H1 (cell line): ENCODE measurements around the gene AHDC1. TPM values are rescaled to one million over a fixed set of nuclear protein-coding genes. Genes with fewer than 3 reads are reported as not detected.

Experiments
- CTCF ChIA-PET: fragments of 300-600 bp; sonication (Branson Sonifier 250); formaldehyde crosslinking; loops from one replicate; lab custom pipeline; 2021; ENCODE audit not compliant: partially characterized antibody; lab: Charles Lee
- POLR2A ChIA-PET: fragments of 300-600 bp; sonication (Branson Sonifier 250); formaldehyde crosslinking; loops from one replicate; lab custom pipeline; 2021; ENCODE audit warnings: inconsistent platforms; ENCODE audit not compliant: partially characterized antibody; lab: Charles Lee
- DNase-seq, 2 experiments: peaks; one replicate each; pipeline versions ENCODE4 v3.0.0 to v3.0.0-alpha.2; 2010 to 2022; ENCODE audit warnings: low spot score in 2 of 2, low read depth in 1 of 2, mixed read lengths in 1 of 2
- FAIRE-seq: peaks from 2 replicates; lab custom pipeline; 2011; peaks lifted over from hg19 to GRCh38; lab: Jason Lieb, UNC
- H2AFZ ChIP-seq: 2 replicates; pipeline ENCODE4 v1.8.1; 2012; ENCODE audit warnings: low read length, inconsistent platforms
- H2AK5ac ChIP-seq: 2 replicates; pipeline ENCODE4 v1.6.1; 2013; ENCODE audit warnings: low read depth, low read length
- H2BK120ac ChIP-seq: replicated peaks from 2 replicates; pipeline ENCODE3; 2013; ENCODE audit warnings: low read depth, low read length, inconsistent platforms
- H2BK12ac ChIP-seq: 2 replicates; pipeline ENCODE4 v1.6.1; 2013; ENCODE audit warnings: low read depth, low read length
- H2BK15ac ChIP-seq: 2 replicates; pipeline ENCODE4 v1.6.1; 2013; ENCODE audit warnings: low read length
- H2BK20ac ChIP-seq: 2 replicates; pipeline ENCODE4 v1.6.1; 2013; ENCODE audit warnings: low read length
- H2BK5ac ChIP-seq: 2 replicates; pipeline ENCODE4 v1.6.1; 2013; ENCODE audit warnings: low read depth, low read length
- H3K14ac ChIP-seq: 2 replicates; pipeline ENCODE4 v1.6.1; 2013; ENCODE audit warnings: inconsistent platforms; ENCODE audit not compliant: insufficient read length
- H3K18ac ChIP-seq: 2 replicates; pipeline ENCODE4 v1.6.1; 2013; ENCODE audit warnings: low read length; ENCODE audit errors: extremely low read depth
- H3K23ac ChIP-seq: 2 replicates; pipeline ENCODE4 v1.6.1; 2013; ENCODE audit warnings: inconsistent platforms; ENCODE audit not compliant: insufficient read length
- H3K23me2 ChIP-seq: 2 replicates; pipeline ENCODE4 v1.6.1; 2013; ENCODE audit warnings: low read depth, low read length
- H3K27ac ChIP-seq: 2 replicates; pipeline ENCODE4 v1.6.1; 2011; ENCODE audit warnings: low read depth, low read length, inconsistent platforms
- H3K27me3 ChIP-seq, 4 experiments: replicated peaks in 1 of 4; 1 replicate in 1 of 4; 2 replicates in 3 of 4; pipeline versions ENCODE4 v1.6.1 to v1.8.1; 2011 to 2013; ENCODE audit warnings: low read length in 3 of 4, mild to moderate bottlenecking in 3 of 4, inconsistent platforms in 2 of 4, mixed read lengths in 2 of 4, moderate library complexity in 1 of 4; ENCODE audit not compliant: control insufficient read depth in 3 of 4, insufficient read depth in 3 of 4; ENCODE audit errors: extremely low read depth in 1 of 4
- H3K36me3 ChIP-seq, 4 experiments: 2 replicates each; pipeline versions ENCODE4 v1.6.1 to v1.8.1; 2011 to 2013; ENCODE audit warnings: mild to moderate bottlenecking in 4 of 4, low read length in 3 of 4, moderate library complexity in 2 of 4, control low read depth in 1 of 4, inconsistent platforms in 1 of 4; ENCODE audit not compliant: insufficient read depth in 4 of 4, control insufficient read depth in 2 of 4
- H3K4ac ChIP-seq: replicated peaks from 2 replicates; pipeline ENCODE3; 2013; ENCODE audit warnings: low read length, low read depth, mixed read lengths, inconsistent platforms; ENCODE audit not compliant: insufficient read length
- H3K4me1 ChIP-seq, 4 experiments: replicated peaks in 1 of 4; 1 replicate in 1 of 4; 2 replicates in 3 of 4; pipeline versions ENCODE4 v1.6.1 to v1.8.1; 2011 to 2013; ENCODE audit warnings: low read length in 3 of 4, inconsistent platforms in 2 of 4, mixed read lengths in 1 of 4; ENCODE audit not compliant: insufficient read depth in 4 of 4, control insufficient read depth in 3 of 4
- H3K4me2 ChIP-seq, 2 experiments: 2 replicates each; pipeline versions ENCODE4 v1.6.1 to v1.8.1; 2011 to 2013; ENCODE audit warnings: low read depth in 2 of 2, low read length in 2 of 2, control low read depth in 1 of 2, inconsistent platforms in 1 of 2, mild to moderate bottlenecking in 1 of 2; ENCODE audit not compliant: insufficient read depth in 1 of 2
- H3K4me3 ChIP-seq, 4 experiments: fragments of 200-600, 300-600 bp in 1 of 4; sonication (generic), shearing (Covaris generic), sonication (Bioruptor Twin) in 1 of 4; 2 replicates each; pipeline versions ENCODE4 v1.5.1 to v1.8.1; 2011 to 2016; ENCODE audit warnings: low read length in 4 of 4, low read depth in 3 of 4, control low read depth in 2 of 4, inconsistent platforms in 2 of 4, mild to moderate bottlenecking in 2 of 4, mixed read lengths in 1 of 4, moderate library complexity in 1 of 4; ENCODE audit not compliant: insufficient read depth in 2 of 4; ENCODE audit errors: extremely low read depth in 1 of 4
- H3K56ac ChIP-seq: replicated peaks from 2 replicates; pipeline ENCODE3; 2013; ENCODE audit warnings: low read depth, mild to moderate bottlenecking, mixed read lengths, low read length, inconsistent platforms; ENCODE audit not compliant: insufficient read length
- H3K79me1 ChIP-seq: 2 replicates; pipeline ENCODE4 v1.6.1; 2013; ENCODE audit warnings: low read depth, low read length, control low read depth
- H3K79me2 ChIP-seq, 2 experiments: 2 replicates each; pipeline versions ENCODE4 v1.6.1 to v1.8.1; 2012 to 2013; ENCODE audit warnings: low read length in 2 of 2, mild to moderate bottlenecking in 2 of 2, inconsistent platforms in 1 of 2; ENCODE audit not compliant: insufficient read depth in 2 of 2, control insufficient read depth in 1 of 2
- H3K9ac ChIP-seq, 4 experiments: replicated peaks in 1 of 4; 1 replicate in 1 of 4; 2 replicates in 3 of 4; pipeline versions ENCODE4 v1.6.1 to v1.8.1; 2011 to 2013; ENCODE audit warnings: low read depth in 3 of 4, low read length in 3 of 4, control low read depth in 2 of 4, mild to moderate bottlenecking in 2 of 4, moderate library complexity in 2 of 4, inconsistent platforms in 1 of 4; ENCODE audit errors: extremely low read depth in 1 of 4
- H3K9me3 ChIP-seq, 2 experiments: 2 replicates each; pipeline versions ENCODE4 v1.6.1 to v1.8.1; 2012 to 2013; ENCODE audit warnings: mild to moderate bottlenecking in 2 of 2, moderate library complexity in 2 of 2, control low read depth in 1 of 2, inconsistent platforms in 1 of 2, low read depth in 1 of 2, low read length in 1 of 2, mixed read lengths in 1 of 2; ENCODE audit not compliant: insufficient read depth in 2 of 2
- H4K20me1 ChIP-seq, 2 experiments: replicated peaks in 1 of 2; 2 replicates each; pipeline versions ENCODE3 to v1.8.1; 2011 to 2013; ENCODE audit warnings: inconsistent platforms in 2 of 2, low read length in 2 of 2, mild to moderate bottlenecking in 1 of 2; ENCODE audit not compliant: insufficient read depth in 2 of 2, control insufficient read depth in 1 of 2
- H4K5ac ChIP-seq: 2 replicates; pipeline ENCODE4 v1.6.1; 2013; ENCODE audit warnings: low read length, low read depth, mixed read lengths, inconsistent platforms; ENCODE audit not compliant: insufficient read length
- H4K8ac ChIP-seq: 2 replicates; pipeline ENCODE4 v1.8.0; 2013; ENCODE audit warnings: mild to moderate bottlenecking, moderate library complexity, low read length, inconsistent platforms; ENCODE audit not compliant: insufficient read depth; ENCODE audit errors: extremely low read depth
- H4K91ac ChIP-seq: replicated peaks from 2 replicates; pipeline ENCODE3; 2013; ENCODE audit warnings: low read length, mixed read lengths, inconsistent platforms; ENCODE audit not compliant: insufficient read length
- ASH2L ChIP-seq: fragments of 200-600, 300-600 bp; sonication (generic); IDR thresholded peaks from one replicate; pipeline ENCODE4 v1.7.1; 2017; ENCODE audit warnings: low read length
- CEBPB ChIP-seq: IDR thresholded peaks from 2 replicates; pipeline ENCODE4 v1.6.1; 2012; ENCODE audit warnings: low read depth, low read length
- EP300 ChIP-seq, 2 experiments: IDR thresholded peaks; 1 replicate in 1 of 2; 2 replicates in 1 of 2; pipeline ENCODE4 v1.6.1; 2011 to 2012; ENCODE audit warnings: low read depth in 2 of 2, low read length in 2 of 2, mild to moderate bottlenecking in 2 of 2, borderline replicate concordance in 1 of 2, inconsistent platforms in 1 of 2, moderate library complexity in 1 of 2
- EZH2 ChIP-seq: fragments of 200-600 bp; sonication (generic); IDR thresholded peaks from 2 replicates; pipeline ENCODE4 v1.7.1; 2012; ENCODE audit warnings: low read depth, mild to moderate bottlenecking, moderate library complexity, low read length, inconsistent platforms; ENCODE audit not compliant: severe bottlenecking
- POLR2AphosphoS5 ChIP-seq: IDR thresholded peaks from 2 replicates; pipeline ENCODE4 v1.6.1; 2011; ENCODE audit warnings: low read depth, low read length
- POU5F1 ChIP-seq: IDR thresholded peaks from 2 replicates; pipeline ENCODE4 v1.6.1; 2011; ENCODE audit warnings: low read depth, mild to moderate bottlenecking, low read length, moderate library complexity
- RBBP5 ChIP-seq: IDR thresholded peaks from 2 replicates; pipeline ENCODE4 v1.7.1; 2012; ENCODE audit warnings: low read depth, mild to moderate bottlenecking, inconsistent platforms, low read length, moderate library complexity, borderline replicate concordance
- RFX5 ChIP-seq: IDR thresholded peaks from 2 replicates; pipeline ENCODE4 v1.6.1; 2011; ENCODE audit warnings: low read depth, low read length, improper control_type of control experiment, borderline replicate concordance
- RNF2 ChIP-seq: fragments of 200-900, 300-1000 bp; sonication (generic); IDR thresholded peaks from 2 replicates; pipeline ENCODE4 v1.7.1; 2016; ENCODE audit warnings: borderline replicate concordance, low read depth, mild to moderate bottlenecking, antibody characterized with exemption, low read length; ENCODE audit not compliant: poor library complexity, severe bottlenecking; ENCODE audit errors: missing control alignments
- TAF1 ChIP-seq: IDR thresholded peaks from 2 replicates; pipeline ENCODE4 v1.6.1; 2011; ENCODE audit warnings: mild to moderate bottlenecking, low read depth, low read length
- WGBS, 2 experiments: shearing (Covaris generic) in 1 of 2; methylation state at CpG; one replicate each; pipeline versions ENCODE4 v1.1.6 to v1.1.7; 2013 to 2015; ENCODE audit warnings: low lambda C conversion rate in 2 of 2, mixed read lengths in 2 of 2, inconsistent platforms in 1 of 2, low coverage in 1 of 2, missing lambda C conversion rate in 1 of 2; ENCODE audit not compliant: insufficient replicate concordance in 2 of 2, insufficient coverage in 1 of 2, insufficient read length in 1 of 2; ENCODE audit errors: extremely low coverage in 1 of 2, missing lambda C conversion rate in 1 of 2; 5-methylcytosine and 5-hydroxymethylcytosine counted together
- polyA plus RNA-seq, 7 experiments: library from polyadenylated mRNA; depleted of rRNA in 3 of 7; stranded (reverse) in 5 of 7; unstranded in 2 of 7; fragments of >200 nt in 5 of 7; fragments of 200-250 nt in 2 of 7; gene quantifications; 1 replicate in 5 of 7; 2 replicates in 1 of 7; 4 replicates in 1 of 7; pipeline versions ENCODE4 v1.2.1 to v1.2.3, GENCODE V29; 2011 to 2013; ENCODE audit warnings: missing spikeins in 2 of 7, mixed read lengths in 2 of 7
- total RNA-seq: library from RNA; stranded (reverse); fragmentation: NEBNext Ultra II Directional; extraction: Animal tissue kit (Norgen Biotek cat#: 25700); gene quantifications from 2 replicates; pipeline ENCODE4 v1.2.1, GENCODE V29; 2021
- TF ChIP-seq, protein P1 (sequence below): IDR thresholded peaks from 2 replicates; pipeline ENCODE4 v1.6.1; 2011; ENCODE audit warnings: low read length, improper control_type of control experiment
- TF ChIP-seq, protein P2 (sequence below): IDR thresholded peaks from 2 replicates; pipeline ENCODE4 v1.6.1; 2012; ENCODE audit warnings: inconsistent platforms

The AHDC1 gene
- total and polyA plus RNA-seq, 2 of the 8 experiments (the other 6 are each of a cell fraction or from before 2014, with no cell fraction given): 4.4 to 35.1 TPM

DNA sequence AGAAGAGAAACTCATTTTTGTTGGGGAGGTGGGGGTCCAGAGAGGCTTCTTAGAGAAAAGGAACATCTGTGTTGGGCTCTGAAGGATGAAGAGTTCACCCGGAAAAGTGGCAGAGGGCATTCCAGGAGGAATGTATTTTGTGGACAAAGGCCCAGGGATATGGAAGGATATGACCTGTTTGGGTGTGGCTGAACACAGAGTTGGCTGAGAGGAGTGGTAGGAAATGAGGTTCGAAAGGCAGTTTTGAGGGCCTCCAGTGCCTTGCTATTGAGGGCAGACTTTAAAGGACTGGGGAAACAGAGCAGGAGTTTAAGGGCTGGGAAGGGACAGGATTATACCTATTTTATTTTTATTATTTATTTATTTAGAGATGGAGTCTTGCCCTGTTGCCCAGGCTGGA, 86.6 kb downstream of the AHDC1 start:
- no peak overlapping the region for H3K4me3 ChIP-seq
- H3K9me3 ChIP-seq: no peaks in the 10 kb centered on the region
- no peak overlapping the region for H3K14ac ChIP-seq
- no peak overlapping the region for H3K9ac ChIP-seq
- peak overlapping the region; percentile 75; the same call in 1 of the 2 replicates for H2AK5ac ChIP-seq
- no peak overlapping the region for H3K18ac ChIP-seq
- H4K91ac ChIP-seq: no peak overlapping the region
- no peaks in the 10 kb centered on the region for H3K27me3 ChIP-seq
- no peaks in the 10 kb centered on the region for H3K36me3 ChIP-seq
- H2BK15ac ChIP-seq: no peak overlapping the region
- no peak overlapping the region for H2BK5ac ChIP-seq
- 90% methylated on average over 2 of the region's 2 CpGs; no CpG with 5 or more reads in 1 of the 2 experiments for WGBS, 2 experiments
- H3K4me2 ChIP-seq: no peak overlapping the region
- H3K4me1 ChIP-seq: peaks cover 0 to 20% (median 12%) of the 10 kb centered on the region in 4 experiments; a peak in 6 of 7 replicates
- no peak overlapping the region for H3K56ac ChIP-seq
- H4K8ac ChIP-seq: no peak overlapping the region
- H2BK120ac ChIP-seq: no peak overlapping the region
- CTCF ChIA-PET: interaction anchor here (0.6 to 2.4 kb wide), 8 partner anchors 21 to 203 kb away, joined by 3 to 12 read pairs (median 4); no protein-coding TSS in a partner anchor
- H3K23ac ChIP-seq: no peak overlapping the region
- no peak overlapping the region for H2BK20ac ChIP-seq
- DNase-seq (no peak), FAIRE-seq (no peak)
- no peak overlapping the region for H2AFZ ChIP-seq
- H3K79me2 ChIP-seq: no peaks in the 10 kb centered on the region
- H2BK12ac ChIP-seq: no peak overlapping the region
- POLR2A ChIA-PET: interaction anchor here (1.7 to 2.8 kb wide), 3 partner anchors 8 to 53 kb away, joined by 4 to 7 read pairs (median 7); no protein-coding TSS in a partner anchor
- H3K4ac ChIP-seq: no peak overlapping the region
- no peak overlapping the region for H3K27ac ChIP-seq
- no peaks in the 10 kb centered on the region for H3K79me1 ChIP-seq
- H3K23me2 ChIP-seq: no peaks in the 10 kb centered on the region
- H4K20me1 ChIP-seq: no peaks in the 10 kb centered on the region
- no peak overlapping the region for H4K5ac ChIP-seq
- TF ChIP-seq, protein P1, sequence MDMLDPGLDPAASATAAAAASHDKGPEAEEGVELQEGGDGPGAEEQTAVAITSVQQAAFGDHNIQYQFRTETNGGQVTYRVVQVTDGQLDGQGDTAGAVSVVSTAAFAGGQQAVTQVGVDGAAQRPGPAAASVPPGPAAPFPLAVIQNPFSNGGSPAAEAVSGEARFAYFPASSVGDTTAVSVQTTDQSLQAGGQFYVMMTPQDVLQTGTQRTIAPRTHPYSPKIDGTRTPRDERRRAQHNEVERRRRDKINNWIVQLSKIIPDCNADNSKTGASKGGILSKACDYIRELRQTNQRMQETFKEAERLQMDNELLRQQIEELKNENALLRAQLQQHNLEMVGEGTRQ: no peak
- TF ChIP-seq RNF2 (no peak), CEBPB (no peak), EZH2 (no peak), TAF1 (no peak), RFX5 (no peak), RBBP5 (no peak), POU5F1 (no peak), POLR2AphosphoS5 (no peak), EP300 (IDR thresholded peaks at IDR 0.05; ENCODE audit: borderline replicate concordance in 1 of 2, low read depth in 2 of 2, low read length in 2 of 2) (no peak), ASH2L (no peak)
- TF ChIP-seq, protein P2, sequence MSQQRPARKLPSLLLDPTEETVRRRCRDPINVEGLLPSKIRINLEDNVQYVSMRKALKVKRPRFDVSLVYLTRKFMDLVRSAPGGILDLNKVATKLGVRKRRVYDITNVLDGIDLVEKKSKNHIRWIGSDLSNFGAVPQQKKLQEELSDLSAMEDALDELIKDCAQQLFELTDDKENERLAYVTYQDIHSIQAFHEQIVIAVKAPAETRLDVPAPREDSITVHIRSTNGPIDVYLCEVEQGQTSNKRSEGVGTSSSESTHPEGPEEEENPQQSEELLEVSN: no peak
